CD14-positive monocyte (primary cell): Measurements from ENCODE around the gene HELB. TPM values are rescaled to one million over a fixed set of nuclear protein-coding genes. Genes with fewer than 3 reads are reported as not detected.

Experiments
- DNase-seq, 3 donors: peaks; one replicate each; pipeline ENCODE4 v3.0.0-alpha.2; 2011 to 2022
- H2AFZ ChIP-seq: 2 replicates; pipeline ENCODE4 v1.6.0; 2012; ENCODE audit warnings: mild to moderate bottlenecking, low read depth, low read length, inconsistent platforms; ENCODE audit not compliant: insufficient read depth, poor library complexity, severe bottlenecking
- H3K27ac ChIP-seq, 2 donors: 1 replicate in 1 of 2; 2 replicates in 1 of 2; pipeline ENCODE4 v1.5.1; 2012 to 2013; ENCODE audit warnings: low read length in 2 of 2, control low read depth in 1 of 2, inconsistent platforms in 1 of 2, low read depth in 1 of 2, mild to moderate bottlenecking in 1 of 2
- H3K27me3 ChIP-seq, 2 donors: one replicate each; pipeline versions ENCODE4 v1.6.0 to v1.6.1; 2011 to 2013; ENCODE audit warnings: low read length in 2 of 2; ENCODE audit not compliant: control insufficient read depth in 2 of 2, insufficient read depth in 2 of 2
- H3K36me3 ChIP-seq, 2 donors: replicated peaks in 1 of 2; 1 replicate in 1 of 2; 2 replicates in 1 of 2; pipeline versions ENCODE4 v1.5.1 to v1.6.1; 2012 to 2013; ENCODE audit warnings: low read length in 2 of 2, control low read depth in 1 of 2, inconsistent platforms in 1 of 2, mild to moderate bottlenecking in 1 of 2; ENCODE audit not compliant: insufficient read depth in 2 of 2, control insufficient read depth in 1 of 2
- H3K4me1 ChIP-seq, 2 donors: 1 replicate in 1 of 2; 2 replicates in 1 of 2; pipeline versions ENCODE4 v1.5.1 to v1.6.1; 2012 to 2013; ENCODE audit warnings: low read length in 2 of 2, control low read depth in 1 of 2, inconsistent platforms in 1 of 2, mild to moderate bottlenecking in 1 of 2, moderate library complexity in 1 of 2; ENCODE audit not compliant: insufficient read depth in 2 of 2, control insufficient read depth in 1 of 2
- H3K4me2 ChIP-seq: replicated peaks from 2 replicates; pipeline ENCODE3; 2012; ENCODE audit warnings: low read length, moderate library complexity, mild to moderate bottlenecking; ENCODE audit not compliant: poor library complexity, severe bottlenecking; ENCODE audit errors: extremely low read depth
- H3K4me3 ChIP-seq, 3 experiments: fragments of 200-600 bp in 1 of 3; sonication (generic) in 1 of 3; replicated peaks in 1 of 3; 1 replicate in 2 of 3; 2 replicates in 1 of 3; pipeline ENCODE4 v1.5.1; 2011 to 2013; ENCODE audit warnings: low read length in 3 of 3, mild to moderate bottlenecking in 3 of 3, control low read depth in 2 of 3, low read depth in 2 of 3, inconsistent platforms in 1 of 3, moderate library complexity in 1 of 3
- H3K79me2 ChIP-seq: 2 replicates; pipeline ENCODE4 v1.6.0; 2012; ENCODE audit warnings: mild to moderate bottlenecking, control low read depth, inconsistent platforms, low read length, moderate library complexity; ENCODE audit not compliant: insufficient read depth
- H3K9ac ChIP-seq: 2 replicates; pipeline ENCODE4 v1.6.0; 2017; ENCODE audit warnings: low read length, mild to moderate bottlenecking; ENCODE audit not compliant: insufficient read depth, poor library complexity, severe bottlenecking
- H3K9me3 ChIP-seq, 2 donors: replicated peaks in 1 of 2; 1 replicate in 1 of 2; 2 replicates in 1 of 2; pipeline versions ENCODE4 v1.5.1 to v1.6.1; 2012 to 2013; ENCODE audit warnings: low read length in 2 of 2, control low read depth in 1 of 2; ENCODE audit not compliant: control insufficient read depth in 1 of 2, insufficient read depth in 1 of 2
- H4K20me1 ChIP-seq: 2 replicates; pipeline ENCODE4 v1.6.0; 2012; ENCODE audit warnings: mild to moderate bottlenecking, low read length, control low read depth, moderate library complexity; ENCODE audit not compliant: insufficient read depth
- H3K27ac Mint-ChIP-seq, 7 donors: one replicate each; pipeline ENCODE4 v1.8.0; 2020; ENCODE audit warnings: mild to moderate bottlenecking in 7 of 7, mixed read lengths in 7 of 7, moderate library complexity in 6 of 7, inconsistent platforms in 2 of 7
- H3K27me3 Mint-ChIP-seq, 3 donors: one replicate each; pipeline ENCODE4 v1.8.0; 2021 to 2022; ENCODE audit warnings: low read depth in 3 of 3, mild to moderate bottlenecking in 3 of 3, mixed read lengths in 3 of 3, moderate library complexity in 3 of 3, inconsistent platforms in 1 of 3
- H3K36me3 Mint-ChIP-seq, 2 donors: one replicate each; pipeline ENCODE4 v1.8.0; 2020; ENCODE audit warnings: mixed read lengths in 2 of 2, inconsistent platforms in 1 of 2, mild to moderate bottlenecking in 1 of 2
- H3K4me1 Mint-ChIP-seq: one replicate; pipeline ENCODE4 v1.8.0; 2020; ENCODE audit warnings: mild to moderate bottlenecking, mixed read lengths
- H3K4me3 Mint-ChIP-seq, 2 donors: one replicate each; pipeline ENCODE4 v1.8.0; 2020; ENCODE audit warnings: mild to moderate bottlenecking in 2 of 2, mixed read lengths in 2 of 2, moderate library complexity in 1 of 2
- H3K9me3 Mint-ChIP-seq, 7 donors: one replicate each; pipeline ENCODE4 v1.8.0; 2020 to 2022; ENCODE audit warnings: mixed read lengths in 7 of 7, mild to moderate bottlenecking in 6 of 7, moderate library complexity in 6 of 7, inconsistent platforms in 2 of 7
- CTCF ChIP-seq: fragments of 200-600 bp; IDR thresholded peaks from one replicate; pipeline ENCODE4 v1.8.0; 2022; ENCODE audit warnings: antibody characterized with exemption, mild to moderate bottlenecking
- WGBS: methylation state at CpG from one replicate; pipeline ENCODE4 v1.1.5; 2013; ENCODE audit warnings: missing lambda C conversion rate; ENCODE audit not compliant: insufficient coverage; 5-methylcytosine and 5-hydroxymethylcytosine counted together
- intact Hi-C, 2 donors: fragments of 100-400 bp; cut with micrococcal nuclease; formaldehyde crosslinking; loops; one replicate each; pipeline versions ENCODE4 v1.15.0 to v1.15.1; 2023
- polyA plus RNA-seq, 3 donors: library from polyadenylated mRNA; depleted of rRNA in 1 of 3; unstranded in 2 of 3; stranded (reverse) in 1 of 3; fragments of 300-500 nt in 2 of 3; fragments of >200 nt in 1 of 3; fragmentation: Illumina TruSeq in 2 of 3; gene quantifications; 1 replicate in 2 of 3; 2 replicates in 1 of 3; pipeline ENCODE4 v1.2.3, GENCODE V29; 2012 to 2021

HELB gene
- polyA plus RNA-seq, 3 donors = 1.8 to 3.4 (median 3.0) TPM

GRCh38 chr12:66288121-66288520 is 14.2 kb upstream of the HELB start:
- H4K20me1 ChIP-seq = no peaks in the 10 kb centered on the region
- peaks cover 2 to 16% (median 8%) of the 10 kb centered on the region in 7 donors for H3K9me3 Mint-ChIP-seq
- H3K79me2 ChIP-seq = no peaks in the 10 kb centered on the region
- intact Hi-C loops = no loop called here
- H3K36me3 Mint-ChIP-seq = peaks cover 0 to 2% of the 10 kb centered on the region in 2 donors
- H3K4me1 ChIP-seq = no peaks in the 10 kb centered on the region
- H3K27me3 Mint-ChIP-seq = peaks cover 0 to 1% (median 0%) of the 10 kb centered on the region in 3 donors
- H3K27ac Mint-ChIP-seq = no peak overlapping the region
- peaks cover 11% of the 10 kb centered on the region for H3K4me1 Mint-ChIP-seq
- H3K4me3 ChIP-seq = no peak overlapping the region
- no peak for DNase-seq
- H3K9ac ChIP-seq = no peak overlapping the region
- TF ChIP-seq CTCF = no peak
- no peaks in the 10 kb centered on the region for H3K27me3 ChIP-seq
- H3K4me3 Mint-ChIP-seq = no peak overlapping the region
- H3K9me3 ChIP-seq = peaks cover 0 to 3% of the 10 kb centered on the region in 2 donors
- no CpG with 5 or more reads among the region's 5 CpGs for WGBS
- H3K4me2 ChIP-seq = no peak overlapping the region
- no peak overlapping the region for H3K27ac ChIP-seq
- H2AFZ ChIP-seq = no peak overlapping the region
- H3K36me3 ChIP-seq = no peaks in the 10 kb centered on the region

- WGBS = 100% methylated on average over 2 of the region's 2 CpGs
- H3K27ac Mint-ChIP-seq = no peak overlapping the region
- no peaks in the 10 kb centered on the region for H3K4me1 ChIP-seq
Measured at GRCh38 chr12:66289485-66289884, 12.8 kb upstream of the HELB start.

More at GRCh38 chr12:66289485-66289884, 12.8 kb upstream of the HELB start:
- H3K36me3 Mint-ChIP-seq = peaks cover 0 to 2% of the 10 kb centered on the region in 2 donors
- H3K4me3 Mint-ChIP-seq = no peak overlapping the region
- intact Hi-C loops = no loop called here
- H3K27me3 ChIP-seq = no peaks in the 10 kb centered on the region
- no peak overlapping the region for H3K27ac ChIP-seq
- no peaks in the 10 kb centered on the region for H3K36me3 ChIP-seq
- H4K20me1 ChIP-seq = no peaks in the 10 kb centered on the region
- H3K79me2 ChIP-seq = no peaks in the 10 kb centered on the region
- H3K27me3 Mint-ChIP-seq = peaks cover 0 to 1% (median 0%) of the 10 kb centered on the region in 3 donors
- H3K9me3 Mint-ChIP-seq = peaks cover 5 to 16% (median 9%) of the 10 kb centered on the region in 7 donors
- no peak overlapping the region for H2AFZ ChIP-seq
- peaks cover 0 to 3% of the 10 kb centered on the region in 2 donors for H3K9me3 ChIP-seq
- H3K4me3 ChIP-seq = no peak overlapping the region
- no peak for DNase-seq
- peaks cover 8% of the 10 kb centered on the region for H3K4me1 Mint-ChIP-seq
- TF ChIP-seq CTCF = no peak
- H3K4me2 ChIP-seq = no peak overlapping the region
- H3K9ac ChIP-seq = no peak overlapping the region
